ENCODE results near the gene NTNG2. TPM values are rescaled to one million over a fixed set of nuclear protein-coding genes. Genes with fewer than 3 reads are reported as not detected.

Gene NTNG2
- total and polyA plus RNA-seq, 10 donors = 0.44 to 22.4 (median 8.4) TPM

DNA sequence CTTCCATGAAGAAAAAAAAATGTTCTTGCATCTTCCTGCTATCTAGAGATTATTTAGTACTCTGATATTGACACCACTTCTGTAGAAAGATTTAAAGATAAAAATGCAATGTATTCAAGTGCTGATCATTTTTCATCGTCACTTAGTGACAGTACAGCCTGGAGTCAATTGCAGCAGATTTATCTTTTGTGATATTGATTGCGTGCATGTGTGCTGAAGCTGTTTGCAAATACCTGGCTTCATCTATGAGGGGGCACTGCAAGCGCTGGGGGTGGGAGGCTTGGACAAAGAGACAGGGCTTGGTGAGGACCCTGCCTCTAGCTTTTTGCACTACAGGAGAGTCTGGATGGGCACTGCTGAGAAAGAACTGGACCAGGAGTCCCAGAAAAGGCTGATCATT lies 44.2 kb upstream of the NTNG2 start:
- 78 to 90% (median 80%) methylated on average over 3 of the region's 3 CpGs for whole genome bisulfite sequencing, 5 donors
- no peak for DNase-seq
- Histone ChIP-seq H3K27ac (no peak overlapping the region), H3K4me1 (no peaks in the 10 kb centered on the region), H3K27me3 (replicated peaks in 1 of 7) (peaks cover 0 to 72% (median 4%) of the 10 kb centered on the region in 7 donors), H3K9me3 (no peaks in the 10 kb centered on the region), H3K4me3 (no peak overlapping the region), H3K36me3 (no peaks in the 10 kb centered on the region)
- intact Hi-C loops (cut with DNase I; ENCODE audit: low total_unique reads) = no loop called here
- no peak for TF ChIP-seq POLR2A (IDR thresholded peaks at IDR 0.05)
- TF ChIP-seq, protein P1, sequence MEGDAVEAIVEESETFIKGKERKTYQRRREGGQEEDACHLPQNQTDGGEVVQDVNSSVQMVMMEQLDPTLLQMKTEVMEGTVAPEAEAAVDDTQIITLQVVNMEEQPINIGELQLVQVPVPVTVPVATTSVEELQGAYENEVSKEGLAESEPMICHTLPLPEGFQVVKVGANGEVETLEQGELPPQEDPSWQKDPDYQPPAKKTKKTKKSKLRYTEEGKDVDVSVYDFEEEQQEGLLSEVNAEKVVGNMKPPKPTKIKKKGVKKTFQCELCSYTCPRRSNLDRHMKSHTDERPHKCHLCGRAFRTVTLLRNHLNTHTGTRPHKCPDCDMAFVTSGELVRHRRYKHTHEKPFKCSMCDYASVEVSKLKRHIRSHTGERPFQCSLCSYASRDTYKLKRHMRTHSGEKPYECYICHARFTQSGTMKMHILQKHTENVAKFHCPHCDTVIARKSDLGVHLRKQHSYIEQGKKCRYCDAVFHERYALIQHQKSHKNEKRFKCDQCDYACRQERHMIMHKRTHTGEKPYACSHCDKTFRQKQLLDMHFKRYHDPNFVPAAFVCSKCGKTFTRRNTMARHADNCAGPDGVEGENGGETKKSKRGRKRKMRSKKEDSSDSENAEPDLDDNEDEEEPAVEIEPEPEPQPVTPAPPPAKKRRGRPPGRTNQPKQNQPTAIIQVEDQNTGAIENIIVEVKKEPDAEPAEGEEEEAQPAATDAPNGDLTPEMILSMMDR (IDR thresholded peaks at IDR 0.05 in 8 of 11, conservative IDR thresholded peaks at IDR 0.05 in 3 of 11) = no peak
- TF ChIP-seq POLR2AphosphoS5 (IDR thresholded peaks at IDR 0.05) = no peak

GRCh38 chr9:132121021-132121420 lies 40.8 kb upstream of the NTNG2 start:
- H3K36me3 ChIP-seq = no peaks in the 10 kb centered on the region
- TF ChIP-seq, protein P1 (IDR thresholded peaks at IDR 0.05 in 8 of 11, conservative IDR thresholded peaks at IDR 0.05 in 3 of 11) = no peak
- TF ChIP-seq POLR2A (IDR thresholded peaks at IDR 0.05) (no peak), POLR2AphosphoS5 (IDR thresholded peaks at IDR 0.05) (no peak)
- no peaks in the 10 kb centered on the region for H3K9me3 ChIP-seq
- H3K4me1 ChIP-seq = peaks cover 0 to 10% (median 5%) of the 10 kb centered on the region in 6 donors
- H3K4me3 ChIP-seq = no peak overlapping the region
- H3K27me3 ChIP-seq (replicated peaks in 1 of 7) = peaks cover 0 to 70% (median 10%) of the 10 kb centered on the region in 7 donors
- WGBS, 5 donors = 87 to 100% (median 93%) methylated on average over 2 of the region's 2 CpGs
- DNase-seq = no peak
- intact Hi-C loops (cut with DNase I; ENCODE audit: low total_unique reads) = no loop called here
- H3K27ac ChIP-seq = no peak overlapping the region

DNA sequence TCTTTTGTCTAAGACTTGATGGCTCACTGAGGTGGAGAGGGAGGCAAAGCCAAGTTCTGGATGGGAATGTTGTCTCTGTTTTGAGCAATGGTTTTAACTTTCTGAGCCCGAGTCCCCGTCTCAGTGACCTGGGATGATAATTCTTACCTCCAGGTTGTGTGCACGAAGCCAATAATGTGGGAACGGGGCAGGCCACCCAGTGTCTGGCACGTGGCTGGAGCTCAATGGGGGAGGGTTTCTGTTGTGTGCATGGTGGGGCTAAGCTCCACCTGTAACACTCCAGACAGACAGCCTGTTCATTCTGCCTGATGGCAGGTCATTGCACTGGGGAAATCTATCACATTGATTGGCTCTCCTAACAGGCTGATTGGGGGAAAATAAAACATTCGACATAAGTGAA lies 37.1 kb upstream of the NTNG2 start:
- TF ChIP-seq POLR2AphosphoS5 (IDR thresholded peaks at IDR 0.05) (no peak), POLR2A (IDR thresholded peaks at IDR 0.05) (no peak)
- TF ChIP-seq, protein P1 (IDR thresholded peaks at IDR 0.05 in 8 of 11, conservative IDR thresholded peaks at IDR 0.05 in 3 of 11) = no peak
- WGBS, 5 donors = 42 to 59% (median 44%) methylated on average over 6 of the region's 6 CpGs
- intact Hi-C loops (cut with DNase I; ENCODE audit: low total_unique reads) = no loop called here
- Histone ChIP-seq H3K4me1 (peaks cover 0 to 19% (median 11%) of the 10 kb centered on the region in 6 donors), H3K36me3 (no peaks in the 10 kb centered on the region), H3K27ac (no peak overlapping the region), H3K27me3 (replicated peaks in 1 of 7) (peaks cover 0 to 92% (median 16%) of the 10 kb centered on the region in 7 donors), H3K9me3 (no peaks in the 10 kb centered on the region), H3K4me3 (no peak overlapping the region)
- DNase-seq = no peak

GRCh38 chr9:132125361-132125760 lies 36.5 kb upstream of the NTNG2 start:
- intact Hi-C loops (cut with DNase I; ENCODE audit: low total_unique reads) = no loop called here
- TF ChIP-seq, protein P1 (IDR thresholded peaks at IDR 0.05 in 8 of 11, conservative IDR thresholded peaks at IDR 0.05 in 3 of 11) = no peak
- TF ChIP-seq POLR2A (IDR thresholded peaks at IDR 0.05) (no peak), POLR2AphosphoS5 (IDR thresholded peaks at IDR 0.05) (no peak)
- no peaks in the 10 kb centered on the region for H3K36me3 ChIP-seq
- no peak overlapping the region for H3K4me3 ChIP-seq
- no peak overlapping the region for H3K27ac ChIP-seq
- no peaks in the 10 kb centered on the region for H3K9me3 ChIP-seq
- H3K4me1 ChIP-seq = peaks cover 0 to 19% (median 11%) of the 10 kb centered on the region in 6 donors
- H3K27me3 ChIP-seq (replicated peaks in 1 of 7) = peaks cover 0 to 92% (median 16%) of the 10 kb centered on the region in 7 donors
- no peak for DNase-seq
- 30 to 37% (median 33%) methylated on average over 7 of the region's 7 CpGs for WGBS, 5 donors

All from spleen (tissue), 11 donors.